HuH-7.5 (cell line): ENCODE measurements around the gene CDC25B.
"Not testable (repeated sequence)": the region's sequence is repeated elsewhere in the genome, so short reads cannot be mapped to it uniquely, and the experiment has no call there.

ENCODE experiments used
- DNase-seq: peaks from one replicate; pipeline ENCODE4 v3.0.0; 2011; ENCODE audit warnings: low spot score

The CDC25B gene

GRCh38 chr20:3829891-3830290 lies 33.8 kb downstream of the CDC25B start:
- DNase-seq = not testable (repeated sequence)

GRCh38 chr20:3836132-3836531 lies 40.0 kb downstream of the CDC25B start:
- DNase-seq = no peak

DNA sequence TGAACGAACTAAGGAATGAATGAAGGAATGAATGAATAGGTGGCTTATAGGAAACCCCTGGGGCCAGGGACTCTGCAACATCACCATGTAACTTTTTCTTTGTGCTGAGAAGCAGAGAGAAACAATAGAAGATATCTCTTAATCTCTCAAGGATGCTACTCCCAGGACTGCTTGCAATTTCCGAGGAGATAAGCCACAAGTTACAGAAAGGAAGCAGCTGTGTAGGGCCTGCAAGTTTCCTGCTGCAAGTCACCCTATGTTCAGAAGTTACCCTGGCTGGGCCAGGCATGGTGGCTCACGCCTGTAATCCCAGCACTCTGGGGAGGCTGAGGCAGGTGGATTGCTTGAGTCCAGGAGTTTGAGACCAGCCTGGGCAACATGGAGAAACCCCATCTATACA lies 43.2 kb downstream of the CDC25B start:
- no peak for DNase-seq

GRCh38 chr20:3840201-3840600 lies 44.1 kb downstream of the CDC25B start:
- not testable (repeated sequence) for DNase-seq

- no peak for DNase-seq
Measured at GRCh38 chr20:3842348-3842930, 46.3 kb downstream of the CDC25B start.

DNA sequence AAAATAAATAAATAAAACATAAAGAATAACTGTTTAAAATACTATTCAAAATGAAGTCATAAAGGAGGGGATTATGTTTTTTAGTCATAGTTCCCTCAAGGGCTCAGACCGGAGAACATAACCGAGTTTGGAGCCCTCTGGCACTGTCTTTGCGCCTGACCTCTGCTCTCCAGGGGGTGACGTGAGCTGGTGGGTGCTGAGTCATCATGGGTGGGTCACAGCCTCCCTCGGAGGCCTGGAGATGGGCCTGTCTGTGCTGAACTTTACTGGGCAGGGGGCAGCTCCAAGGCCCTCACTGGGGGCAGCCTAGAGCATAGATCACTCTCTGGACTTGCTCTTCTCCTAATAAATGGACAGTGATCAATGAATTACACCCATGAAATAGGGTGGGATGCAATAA lies 47.4 kb downstream of the CDC25B start:
- DNase-seq = no peak

- not testable (repeated sequence) for DNase-seq
Measured at GRCh38 chr20:3843990-3844619, 48.0 kb downstream of the CDC25B start.

DNA sequence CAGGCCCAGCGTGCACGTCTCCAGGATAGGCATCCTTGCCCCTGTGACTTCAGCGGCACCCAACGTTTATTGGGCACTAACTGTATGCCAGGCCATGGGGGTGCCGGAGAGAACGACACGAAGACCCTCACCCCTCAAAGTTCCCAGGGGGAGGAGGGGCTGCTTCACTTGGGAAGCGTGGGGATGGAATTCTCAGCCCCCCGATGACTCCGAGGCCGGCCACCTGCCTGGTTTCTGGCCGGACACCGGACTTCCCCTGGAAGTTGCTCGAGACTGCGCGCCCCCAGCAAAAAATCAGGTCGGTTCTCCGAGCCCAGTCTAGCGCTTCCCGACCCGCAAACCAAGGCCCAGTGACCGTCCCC lies 50.2 kb downstream of the CDC25B start:
- no peak for DNase-seq

DNA sequence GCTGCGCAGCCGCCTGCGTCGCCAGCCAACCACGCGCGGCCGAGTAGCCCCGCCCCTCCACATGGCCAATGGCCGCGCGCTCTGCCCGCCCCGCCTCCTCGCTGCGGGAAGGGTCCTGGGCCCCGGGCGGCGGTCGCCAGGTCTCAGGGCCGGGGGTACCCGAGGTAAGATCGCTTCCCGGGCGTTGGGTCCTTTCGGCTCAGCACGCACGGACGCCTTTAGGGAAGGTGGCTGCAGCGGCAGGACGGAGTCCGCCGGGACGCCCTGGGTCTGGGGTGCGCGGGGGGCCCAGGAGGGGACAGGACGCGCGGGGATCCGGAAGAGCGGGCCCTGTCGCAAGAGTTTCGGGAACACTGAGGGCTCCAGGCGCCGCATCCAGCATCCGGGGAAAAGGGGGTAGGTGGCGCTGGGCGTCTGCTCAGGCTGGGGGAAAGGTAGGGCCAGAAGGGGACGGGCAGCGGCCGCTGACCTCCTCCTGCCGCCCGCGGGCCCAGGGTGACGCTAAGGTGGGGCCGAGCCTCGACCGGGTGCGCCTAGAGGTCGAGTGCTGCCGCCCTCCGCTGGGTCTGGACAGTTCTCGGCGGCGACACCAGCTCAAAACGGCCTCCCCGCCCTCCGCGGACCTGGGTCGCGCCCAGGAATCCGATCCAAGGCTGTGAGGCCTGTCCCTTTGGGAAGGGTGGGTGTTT lies 50.8 kb downstream of the CDC25B start, which contains the start of gene MAVS:
TSS of gene MAVS (plus strand) at position 95 of the 689 bp plus-strand sequence. CDS start 7,791 bp downstream, outside the sequence.
- peak; percentile 93 for DNase-seq

DNA sequence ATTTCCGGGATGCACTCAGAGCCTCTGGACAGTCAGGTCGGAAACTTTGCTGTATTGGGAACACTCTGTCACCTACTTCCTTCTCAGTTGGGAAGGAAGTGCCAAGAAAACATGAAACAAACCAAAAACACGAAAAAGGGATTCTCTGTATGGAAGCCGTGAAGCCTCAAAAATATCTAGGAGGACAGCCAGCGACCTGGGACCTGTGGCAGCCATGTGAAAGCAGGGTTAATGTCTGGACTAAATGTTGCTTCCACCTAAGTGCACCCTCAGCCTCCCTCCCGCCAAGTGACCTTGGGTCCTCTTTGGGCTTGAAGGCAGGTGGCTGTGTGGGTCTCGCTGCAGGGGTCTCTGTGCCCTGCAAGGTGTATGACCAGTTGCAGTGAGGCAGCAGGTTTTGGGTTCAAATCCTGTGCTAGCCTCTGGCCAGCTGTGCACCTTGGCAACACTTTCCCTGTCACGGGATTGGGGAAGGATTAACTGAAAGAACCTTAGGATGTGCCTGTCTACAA lies 51.4 kb downstream of the CDC25B start:
- no peak for DNase-seq

DNA sequence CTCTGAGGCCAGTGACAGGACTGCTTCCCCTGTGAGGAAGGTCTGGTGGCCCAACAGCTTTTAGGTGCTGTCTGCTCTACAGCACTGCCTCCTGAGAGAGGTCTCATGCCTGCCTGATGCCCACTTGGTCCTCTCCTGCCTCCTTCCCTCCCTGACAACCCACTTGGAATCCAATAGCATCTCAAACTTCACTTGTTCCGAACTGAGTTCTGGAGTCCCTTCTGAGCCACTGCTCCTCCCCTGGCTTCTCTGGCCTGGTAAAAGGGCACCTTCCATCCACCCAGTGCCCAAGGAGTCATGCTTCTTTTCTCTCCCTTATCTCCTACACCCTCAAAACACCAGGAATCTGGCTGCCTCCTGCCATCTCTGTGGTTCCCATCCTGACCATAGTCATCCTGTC lies 52.5 kb downstream of the CDC25B start:
- DNase-seq = no peak

GRCh38 chr20:3854462-3854871 lies 58.4 kb downstream of the CDC25B start:
- DNase-seq = no peak
